Kidney tubule cell (primary cell): ENCODE data around the gene ARHGEF37.

ENCODE experiments used
- DNase-seq: peaks from one replicate; pipeline ENCODE4 v3.0.0-alpha.2; 2018; ENCODE audit warnings: low spot score

Gene ARHGEF37

GRCh38 chr5:149628846-149629388, 47.6 kb downstream of the ARHGEF37 start:
- DNase-seq, result no peak

- DNase-seq, result no peak
Observed at GRCh38 chr5:149629421-149629820, 48.1 kb downstream of the ARHGEF37 start.

- no peak for DNase-seq
Observed at GRCh38 chr5:149630337-149630736, 49.0 kb downstream of the ARHGEF37 start.

GRCh38 chr5:149631506-149631905, 50.2 kb downstream of the ARHGEF37 start:
- no peak for DNase-seq

GRCh38 chr5:149632311-149633251, 51.3 kb downstream of the ARHGEF37 start:
- peak; percentile 90 for DNase-seq

GRCh38 chr5:149633476-149634350, 52.4 kb downstream of the ARHGEF37 start:
- DNase-seq, result peak; percentile 10

GRCh38 chr5:149635394-149635793, 54.1 kb downstream of the ARHGEF37 start:
- peak; percentile 61 for DNase-seq

GRCh38 chr5:149636191-149636860, 55.0 kb downstream of the ARHGEF37 start:
- no peak for DNase-seq

GRCh38 chr5:149636861-149637246, 55.6 kb downstream of the ARHGEF37 start:
- DNase-seq, result peak; percentile 64

- no peak for DNase-seq
Observed at GRCh38 chr5:149638136-149638535, 56.8 kb downstream of the ARHGEF37 start.

- no peak for DNase-seq
Observed at GRCh38 chr5:149638546-149639241, 57.4 kb downstream of the ARHGEF37 start.

- DNase-seq, result no peak
Observed at GRCh38 chr5:149639737-149640136, 58.4 kb downstream of the ARHGEF37 start.

GRCh38 chr5:149640350-149640999, 59.2 kb downstream of the ARHGEF37 start:
- no peak for DNase-seq

GRCh38 chr5:149641000-149641576, 59.8 kb downstream of the ARHGEF37 start:
- DNase-seq, result peak; percentile 61

GRCh38 chr5:149641600-149641999, 60.3 kb downstream of the ARHGEF37 start:
- DNase-seq, result no peak

GRCh38 chr5:149643781-149644180, 62.5 kb downstream of the ARHGEF37 start:
- no peak for DNase-seq

GRCh38 chr5:149644629-149645028, 63.3 kb downstream of the ARHGEF37 start:
- DNase-seq, result no peak

- DNase-seq, result no peak
Observed at GRCh38 chr5:149645236-149645635, 63.9 kb downstream of the ARHGEF37 start.

- DNase-seq, result no peak
Observed at GRCh38 chr5:149645725-149646124, 64.4 kb downstream of the ARHGEF37 start.

- peak; percentile 50 for DNase-seq
Observed at GRCh38 chr5:149646564-149646963, 65.3 kb downstream of the ARHGEF37 start.
